Measurements from ENCODE around the gene CAMTA1. TPM values are rescaled to one million over a fixed set of nuclear protein-coding genes. Genes with fewer than 3 reads are reported as not detected.

The CAMTA1 gene
- total and polyA plus RNA-seq, 9 of the 15 experiments (the other 6 are each of a cell fraction or from before 2014, with no cell fraction given) = 43.9 to 161 (median 65.9) TPM

DNA sequence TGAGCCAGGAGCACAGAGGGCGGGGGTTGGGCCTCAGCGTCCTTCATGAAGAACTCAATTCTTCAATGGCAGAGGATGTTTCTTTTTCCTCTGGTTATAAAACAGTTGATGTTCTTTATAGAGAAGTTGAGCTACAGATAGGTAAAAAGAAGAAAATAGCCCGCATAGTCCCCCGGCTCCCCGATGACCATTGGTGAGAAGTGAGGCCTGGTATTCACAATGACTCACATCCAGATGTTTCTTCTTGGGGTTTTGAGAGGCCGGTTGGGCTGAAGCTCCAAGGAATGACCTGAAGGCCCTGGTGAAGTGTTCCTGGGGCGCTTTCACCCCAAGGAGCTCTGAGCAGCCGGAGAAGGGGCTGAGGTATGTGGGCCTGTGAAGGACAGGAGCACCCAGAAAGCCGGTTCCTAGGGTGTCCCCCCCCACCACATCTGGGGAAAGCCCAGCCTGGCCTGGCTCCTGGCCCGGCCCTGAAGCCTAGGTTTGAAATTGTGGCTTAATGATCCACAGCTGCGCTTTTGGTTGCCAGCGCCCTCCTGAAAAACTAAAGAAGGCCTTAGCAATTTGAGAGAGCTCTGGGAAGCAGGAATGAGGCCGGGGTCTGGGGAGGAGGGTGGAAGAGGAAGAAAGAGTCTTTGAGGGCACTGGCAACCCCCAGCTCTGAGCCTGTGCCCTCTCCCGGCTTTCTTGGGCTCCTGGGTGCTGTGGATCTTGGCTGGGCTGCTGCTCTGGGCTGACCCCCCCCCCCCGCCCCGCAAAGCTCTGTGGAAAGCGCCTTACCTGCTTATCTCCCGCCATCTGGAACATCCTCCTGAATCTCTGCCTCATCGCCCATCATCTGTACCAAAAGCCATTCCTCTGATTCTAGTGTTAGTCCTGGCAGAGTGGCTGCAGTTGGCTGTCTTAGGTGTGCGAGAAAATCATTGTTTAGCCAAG lies 444.7 kb downstream of the CAMTA1 start:
- no peaks in the 10 kb centered on the region for H3K9me1 ChIP-seq (ENCODE audit: control insufficient read depth, insufficient read depth, low read length)
- intact Hi-C loops (cut with micrococcal nuclease) (no loop called here), in situ Hi-C loops (cut with MboI) (loop anchor here (10.0 kb wide), 2 partner anchors 415 to 505 kb away; no protein-coding TSS in a partner anchor)
- DNase-seq (ENCODE audit: extremely low read depth in 1 of 4, low spot score in 3 of 4) = no peak
- H3K4me2 ChIP-seq (ENCODE audit: insufficient read depth, low read length) = no peak overlapping the region
- no peaks in the 10 kb centered on the region for H3K4me1 ChIP-seq (replicated peaks in 1 of 2; ENCODE audit: control insufficient read depth in 2 of 2, insufficient read depth in 2 of 2, low read length in 2 of 2)
- peaks cover 7% of the 10 kb centered on the region; the same call in 1 of the 2 replicates for H4K20me1 ChIP-seq (replicated peaks; ENCODE audit: control insufficient read depth, insufficient read depth, low read length)
- no peak overlapping the region for H3K4me3 ChIP-seq
- ATAC-seq = no peak
- ChIA-PET CTCF (ENCODE audit: low intra/inter-chr PET ratio) (no interaction called here), POLR2A (no interaction called here)
- H3K79me2 ChIP-seq (ENCODE audit: control insufficient read depth, insufficient read depth, low read length) = no peaks in the 10 kb centered on the region
- no peaks in the 10 kb centered on the region for H3K36me3 ChIP-seq (ENCODE audit: control insufficient read depth, insufficient read depth, low read length)
- no peak overlapping the region for H3K27ac ChIP-seq (ENCODE audit: extremely low read depth, low read depth, low read length)
- TF ChIP-seq NFIX (CRISPR knock-in tag; IDR thresholded peaks at IDR 0.05; ENCODE audit: low read depth) (no peak), ZNF134 (CRISPR knock-in tag; conservative IDR thresholded peaks at IDR 0.05) (no peak)
- TF ChIP-seq, protein P1, sequence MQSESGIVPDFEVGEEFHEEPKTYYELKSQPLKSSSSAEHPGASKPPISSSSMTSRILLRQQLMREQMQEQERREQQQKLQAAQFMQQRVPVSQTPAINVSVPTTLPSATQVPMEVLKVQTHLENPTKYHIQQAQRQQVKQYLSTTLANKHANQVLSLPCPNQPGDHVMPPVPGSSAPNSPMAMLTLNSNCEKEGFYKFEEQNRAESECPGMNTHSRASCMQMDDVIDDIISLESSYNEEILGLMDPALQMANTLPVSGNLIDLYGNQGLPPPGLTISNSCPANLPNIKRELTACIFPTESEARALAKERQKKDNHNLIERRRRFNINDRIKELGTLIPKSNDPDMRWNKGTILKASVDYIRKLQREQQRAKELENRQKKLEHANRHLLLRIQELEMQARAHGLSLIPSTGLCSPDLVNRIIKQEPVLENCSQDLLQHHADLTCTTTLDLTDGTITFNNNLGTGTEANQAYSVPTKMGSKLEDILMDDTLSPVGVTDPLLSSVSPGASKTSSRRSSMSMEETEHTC (IDR thresholded peaks at IDR 0.05) = no peak
- H3K9ac ChIP-seq (ENCODE audit: insufficient read depth in 1 of 2, low read depth in 2 of 2, low read length in 2 of 2) = no peak overlapping the region
- peaks cover 24 to 63% of the 10 kb centered on the region in 2 experiments for H3K27me3 ChIP-seq (ENCODE audit: control insufficient read depth in 2 of 2, insufficient read depth in 2 of 2, low read length in 2 of 2)
- no peak overlapping the region for H2AFZ ChIP-seq (ENCODE audit: low read depth, low read length)
- WGBS (ENCODE audit: insufficient coverage, low coverage, missing lambda C conversion rate) = 1% methylated on average over 16 of the region's 20 CpGs
- no TSS peak for BruUV-seq (replicated peaks)
- no peak for FAIRE-seq
- H3K9me3 ChIP-seq (replicated peaks; ENCODE audit: control insufficient read depth, insufficient read depth, low read depth, low read length) = no peaks in the 10 kb centered on the region
